ENCODE results near the gene TECPR1.
"Not testable (repeated sequence)": the region's sequence is repeated elsewhere in the genome, so short reads cannot be mapped to it uniquely, and the experiment has no call there.

TECPR1 gene

GRCh38 chr7:98225913-98226614 is 26.0 kb downstream of the TECPR1 start:
- DNase-seq, result no peak

DNA sequence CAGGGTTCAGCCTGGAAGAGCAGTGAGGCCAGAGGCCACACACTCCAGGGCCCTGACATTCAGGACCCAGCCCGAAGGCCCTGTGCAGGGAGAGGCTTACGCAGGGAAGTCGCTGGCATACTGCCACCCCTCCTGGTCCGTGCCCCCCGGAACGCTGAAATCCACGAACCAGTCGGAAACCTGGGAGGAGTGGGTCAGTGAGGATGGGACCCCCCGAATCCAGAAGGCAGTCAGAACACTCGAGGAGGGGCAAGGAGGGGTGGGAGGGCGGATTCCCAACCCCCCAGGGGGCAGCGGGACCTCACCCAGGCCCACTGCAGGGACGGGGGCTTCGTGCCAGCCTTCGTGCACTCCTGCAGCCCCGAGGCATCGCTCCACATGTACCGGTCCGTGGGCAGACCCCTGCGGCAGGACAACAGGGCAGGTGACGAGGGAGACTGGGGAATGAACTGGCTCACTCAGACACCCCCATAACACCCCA is 27.3 kb downstream of the TECPR1 start:
- no peak for DNase-seq

DNA sequence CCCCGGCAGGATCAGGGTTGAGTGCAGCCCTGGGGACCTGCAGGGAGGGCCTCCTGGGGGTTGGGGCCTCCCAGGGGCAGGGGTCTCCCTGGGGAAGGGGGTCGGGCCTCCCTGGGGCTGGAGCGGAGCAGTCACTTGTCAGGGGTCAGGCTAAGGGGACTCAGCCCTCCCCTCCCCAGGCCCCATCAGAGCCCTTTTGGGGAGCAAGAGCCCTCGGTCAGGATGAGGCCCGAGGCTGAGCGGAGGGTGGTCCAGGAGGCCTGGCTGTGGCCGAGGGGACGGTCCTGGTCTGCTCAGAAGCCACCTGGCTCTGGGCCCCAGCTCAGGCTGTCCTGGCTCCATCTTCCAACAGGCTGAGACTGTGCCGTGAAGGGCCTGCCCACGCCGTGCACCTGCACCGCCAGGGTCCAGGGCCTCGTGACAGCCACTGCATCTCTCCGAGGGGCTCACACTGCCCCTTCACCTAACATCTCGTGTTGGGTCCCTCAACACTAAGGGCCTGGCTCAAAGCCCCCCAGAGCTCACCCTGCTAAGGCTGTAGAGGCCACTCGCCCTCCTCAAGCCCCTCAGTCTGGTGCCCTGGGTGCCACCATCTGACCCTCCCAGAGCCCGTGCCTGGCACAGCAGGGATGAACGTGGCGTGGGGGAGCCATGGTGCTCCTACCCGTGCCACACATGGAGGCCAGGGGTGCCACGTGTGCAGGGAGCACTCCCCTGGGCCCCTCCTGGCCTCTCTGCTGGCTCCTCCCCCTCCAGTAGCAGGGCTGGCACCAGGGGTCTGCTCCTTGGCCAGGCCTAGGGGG is 27.9 kb downstream of the TECPR1 start:
- DNase-seq, result no peak

DNA sequence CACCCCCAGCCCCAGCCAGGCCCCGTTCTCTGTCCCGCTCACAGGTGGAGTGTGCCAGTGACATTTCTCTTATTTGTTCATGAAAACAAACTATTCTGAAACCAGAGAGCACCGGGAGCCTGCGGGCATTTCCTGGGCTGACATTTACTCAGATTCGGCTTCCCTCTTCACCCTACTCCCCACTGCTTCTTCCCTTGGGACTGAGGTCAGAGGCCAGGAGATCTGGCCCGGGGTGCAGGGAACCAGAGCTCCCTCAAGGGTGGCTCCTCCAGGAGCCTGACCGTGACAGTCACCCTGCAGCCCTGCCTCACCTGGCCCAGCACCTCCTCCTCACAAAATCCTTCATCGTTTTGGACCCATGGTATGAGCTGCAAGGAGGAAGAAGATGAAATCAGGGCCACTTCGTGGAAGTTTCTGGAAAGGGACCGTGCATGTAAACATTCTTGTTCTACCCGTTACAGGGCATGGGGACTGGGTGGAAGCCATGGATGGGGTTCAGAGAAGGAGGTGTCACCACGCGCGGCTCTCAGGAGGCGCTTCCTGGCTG is 28.6 kb downstream of the TECPR1 start:
- no peak for DNase-seq

- no peak for DNase-seq
These were observed 29.4 kb downstream of the TECPR1 start for GRCh38 chr7:98222533-98223195.

GRCh38 chr7:98221611-98222532 is 30.2 kb downstream of the TECPR1 start:
- no peak for DNase-seq

DNA sequence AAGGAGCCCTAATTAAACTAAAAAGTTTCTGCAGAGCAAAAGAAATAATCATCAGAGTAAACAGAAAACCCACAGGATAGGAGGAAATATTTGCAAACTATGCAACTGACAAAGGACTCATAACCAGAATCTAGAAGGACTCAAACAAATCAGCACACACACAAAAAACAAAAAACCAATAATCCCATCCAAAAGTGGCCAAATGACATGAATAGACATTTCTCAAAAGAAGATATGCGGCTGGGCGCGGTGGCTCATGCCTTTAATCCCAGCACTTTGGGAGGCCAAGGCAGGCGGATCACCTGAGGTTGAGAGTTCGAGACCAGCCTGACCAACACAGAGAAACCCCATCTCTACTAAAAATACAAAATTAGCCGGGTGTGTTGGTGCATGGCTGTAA is 32.6 kb downstream of the TECPR1 start:
- not testable (repeated sequence) for DNase-seq

- no peak for DNase-seq
These were observed 34.1 kb downstream of the TECPR1 start for GRCh38 chr7:98217623-98218582.

DNA sequence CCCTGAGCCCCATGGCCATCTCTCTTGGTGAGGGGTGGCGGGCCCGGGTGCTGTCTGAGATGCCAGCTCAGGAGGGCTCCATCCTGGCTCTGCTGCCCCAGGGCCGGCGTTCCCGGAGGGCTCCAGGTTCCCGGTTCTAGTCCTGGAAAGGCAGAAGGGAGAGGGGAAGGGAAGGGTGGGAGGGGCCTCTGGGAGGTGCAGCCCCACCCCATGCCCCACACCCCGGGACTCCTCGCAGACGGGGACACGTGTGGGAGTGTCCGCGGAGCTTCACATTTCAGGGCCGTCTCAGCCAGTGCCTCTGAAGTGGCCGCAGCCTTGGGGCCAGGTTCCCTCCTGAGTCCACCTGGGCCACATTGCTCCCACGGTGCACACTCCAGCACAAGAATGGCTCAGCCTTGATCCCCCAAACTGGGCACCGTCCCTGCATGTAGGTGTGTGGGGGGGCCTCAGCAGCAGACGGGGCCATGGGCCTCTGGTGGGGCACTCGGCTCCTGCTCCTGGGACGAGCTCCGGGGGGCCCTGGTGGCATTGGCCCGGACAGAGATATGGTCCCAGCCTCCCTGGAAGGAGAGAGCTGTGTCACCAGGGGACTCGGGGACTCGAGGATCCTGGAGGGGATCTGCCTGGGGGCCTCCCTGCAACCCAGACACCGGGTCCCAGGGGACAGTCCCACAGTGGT is 35.0 kb downstream of the TECPR1 start:
- no peak for DNase-seq

DNA sequence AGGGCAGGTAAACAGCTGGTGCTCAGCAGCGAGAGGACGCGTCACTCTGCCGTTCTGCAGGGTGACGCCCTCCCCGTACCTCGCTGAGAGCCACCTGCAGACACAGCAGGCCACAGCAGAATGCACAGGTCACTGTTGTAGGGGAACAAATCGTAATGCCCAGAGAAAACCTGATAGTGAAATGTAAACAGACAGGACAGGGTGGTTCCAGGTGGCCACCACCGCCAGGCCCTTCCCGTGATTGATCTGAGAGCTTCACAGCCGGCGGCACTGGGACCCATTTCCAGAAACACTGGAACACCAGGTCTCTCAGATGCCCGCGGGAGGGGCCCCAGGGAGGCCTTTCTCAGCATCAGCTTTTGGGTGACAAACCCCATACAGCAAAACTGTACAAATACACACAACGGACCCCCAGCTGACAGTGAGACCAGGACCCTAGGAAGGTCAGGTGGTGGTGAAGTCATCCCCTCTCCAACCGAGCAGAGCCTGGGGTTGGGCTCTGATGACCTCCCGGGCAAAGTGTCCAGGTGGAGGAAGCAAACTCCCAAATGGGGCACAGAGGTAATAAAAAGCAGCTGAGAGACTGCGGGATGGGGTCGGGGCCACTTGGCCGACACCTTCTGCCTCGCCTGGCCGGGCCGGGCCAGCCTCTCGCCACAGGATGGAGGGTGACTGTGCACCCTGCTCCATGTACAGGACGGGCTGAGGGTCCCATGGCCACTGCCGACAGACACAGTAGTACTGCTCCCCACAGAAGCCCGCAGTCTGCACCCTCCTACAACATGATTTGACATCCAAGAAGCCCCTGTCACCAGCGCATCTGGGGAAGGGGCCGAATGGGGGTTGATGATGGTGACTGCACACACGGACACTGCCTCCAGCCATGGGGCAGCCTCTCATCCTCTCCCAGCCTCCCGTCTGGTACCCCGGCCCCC is 36.2 kb downstream of the TECPR1 start:
- no peak for DNase-seq

GRCh38 chr7:98214811-98215321 is 37.2 kb downstream of the TECPR1 start:
- DNase-seq, result no peak

DNA sequence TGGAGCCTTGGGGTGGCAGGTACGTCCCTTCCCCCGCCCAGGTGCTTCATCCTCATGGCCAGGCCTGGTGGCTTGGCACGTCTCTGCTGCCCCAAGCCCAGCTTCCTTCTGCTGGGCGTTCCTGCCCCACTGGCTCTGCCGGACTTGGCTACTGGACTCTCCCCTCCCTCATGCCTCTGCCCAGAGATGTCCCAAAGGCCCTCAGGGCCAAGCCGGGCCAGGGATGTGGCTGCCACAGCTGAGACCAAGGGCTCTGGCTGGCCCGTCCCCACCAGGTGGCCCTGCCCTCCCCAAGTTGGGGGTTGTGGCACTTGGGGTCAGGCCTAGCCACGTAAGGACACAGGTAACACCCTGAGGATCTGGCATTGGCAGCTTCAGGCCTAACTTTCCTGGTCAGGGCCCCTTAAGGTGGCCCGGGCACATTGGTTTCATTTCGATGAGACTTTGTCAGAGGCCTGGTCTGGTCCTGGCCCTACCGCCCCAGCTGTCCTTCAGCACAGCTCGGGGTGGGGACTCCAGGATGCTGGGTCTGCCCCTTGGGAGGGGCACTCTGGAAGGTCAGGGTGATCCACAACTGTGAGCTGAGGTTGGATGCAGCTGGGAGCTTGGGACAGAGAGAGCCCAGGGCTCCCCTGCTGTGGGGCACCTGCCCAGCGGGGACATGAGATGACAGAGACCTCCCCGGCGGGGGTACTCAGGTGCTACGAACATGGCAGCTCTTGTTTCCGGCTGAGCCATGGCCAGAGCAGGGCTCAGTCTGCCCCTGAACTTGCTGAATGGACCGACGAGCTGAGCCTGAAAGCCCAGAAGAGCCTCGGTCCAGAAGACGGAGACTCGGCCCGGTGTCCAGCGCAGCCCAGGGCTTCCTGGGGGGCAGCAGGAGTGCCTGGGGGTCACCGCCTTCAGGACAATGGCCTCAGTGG is 37.9 kb downstream of the TECPR1 start:
- DNase-seq, result no peak

- no peak for DNase-seq
These were observed 38.6 kb downstream of the TECPR1 start for GRCh38 chr7:98213296-98213887.

DNA sequence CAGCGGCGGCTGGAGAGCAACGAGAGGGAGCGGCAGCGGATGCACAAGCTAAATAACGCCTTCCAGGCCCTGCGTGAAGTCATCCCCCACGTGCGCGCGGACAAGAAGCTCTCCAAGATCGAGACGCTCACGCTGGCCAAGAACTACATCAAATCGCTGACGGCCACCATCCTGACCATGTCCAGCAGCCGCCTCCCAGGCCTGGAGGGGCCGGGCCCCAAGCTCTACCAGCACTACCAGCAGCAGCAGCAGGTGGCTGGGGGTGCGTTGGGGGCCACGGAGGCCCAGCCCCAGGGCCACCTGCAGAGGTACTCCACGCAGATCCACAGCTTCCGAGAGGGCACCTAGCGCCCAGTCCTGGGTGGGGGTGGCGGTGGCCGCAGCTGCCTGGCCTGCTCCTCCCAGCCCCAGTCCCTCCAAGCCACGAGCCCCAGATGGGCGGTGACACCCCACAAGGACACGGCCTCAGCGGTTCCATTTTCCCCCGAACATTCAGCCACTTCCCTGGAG is 39.4 kb downstream of the TECPR1 start:
- DNase-seq, result no peak

GRCh38 chr7:98211676-98212531 is 40.1 kb downstream of the TECPR1 start:
- no peak for DNase-seq

- DNase-seq, result peak; percentile 28
These were observed 40.8 kb downstream of the TECPR1 start, which contains the start of gene BHLHA15 for GRCh38 chr7:98211221-98211675. Gene BHLHA15, plus strand, starts transcription at chr7:98211439. Its CDS starts 871 bp downstream, at chr7:98212310.
